K562 (cell line): ENCODE results near the gene POLG. TPM values are rescaled to one million over a fixed set of nuclear protein-coding genes. Genes with fewer than 3 reads are reported as not detected.

Source experiments
- ATAC-seq: fragments of 200-7000 bp; cut with Tn5 transposase; 3 replicates; pipeline ENCODE4 v1.9.1; 2020; ENCODE audit warnings: moderate library complexity
- BruUV-seq: library from RNA; stranded (reverse); fragments of 400-500 nt; replicated peaks from 2 replicates; lab custom pipeline; 2021; lab: Mats Ljungman, UMichigan
- CTCF ChIA-PET: fragments of 300-600 bp; formaldehyde crosslinking; extraction: SDS; loops from one replicate; lab custom pipeline; 2021; ENCODE audit warnings: low intra/inter-chr PET ratio; lab: Yijun Ruan, JAX
- POLR2A ChIA-PET: fragments of 300-600, 350-650 bp; sonication (Branson Sonifier 250); formaldehyde crosslinking; extraction: SDS; loops from one replicate; lab custom pipeline; 2021; ENCODE audit warnings: antibody characterized with exemption, inconsistent platforms; lab: Yijun Ruan, JAX
- DNase-seq, 4 experiments: peaks; one replicate each; pipeline versions ENCODE4 v3.0.0 to v3.0.0-alpha.2; 2011 to 2018; ENCODE audit warnings: low spot score in 3 of 4, mixed read lengths in 3 of 4; ENCODE audit errors: extremely low read depth in 1 of 4
- FAIRE-seq: peaks from 2 replicates; lab custom pipeline; 2011; peaks lifted over from hg19 to GRCh38; lab: Jason Lieb, UNC
- H2AFZ ChIP-seq: 2 replicates; pipeline ENCODE4 v1.6.0; 2011; ENCODE audit warnings: low read depth, low read length, control low read depth, inconsistent platforms
- H3K27ac ChIP-seq: fragments of 200-600 bp; 3 replicates; pipeline ENCODE4 v1.8.0; 2011; ENCODE audit warnings: low read depth, mild to moderate bottlenecking, control low read depth, inconsistent platforms, low read length, moderate library complexity, mixed read lengths; ENCODE audit errors: extremely low read depth
- H3K27me3 ChIP-seq, 2 experiments: fragments of 300-600 bp in 1 of 2; 2 replicates in 1 of 2; 3 replicates in 1 of 2; pipeline versions ENCODE4 v1.6.0 to v1.8.0; 2011; ENCODE audit warnings: inconsistent platforms in 2 of 2, low read length in 2 of 2, mild to moderate bottlenecking in 1 of 2, mixed read lengths in 1 of 2, moderate library complexity in 1 of 2; ENCODE audit not compliant: control insufficient read depth in 2 of 2, insufficient read depth in 2 of 2
- H3K36me3 ChIP-seq: fragments of 300-600 bp; 3 replicates; pipeline ENCODE4 v1.8.0; 2011; ENCODE audit warnings: mild to moderate bottlenecking, low read length, inconsistent platforms; ENCODE audit not compliant: control insufficient read depth, insufficient read depth
- H3K4me1 ChIP-seq, 2 experiments: fragments of 200-600 bp in 1 of 2; replicated peaks in 1 of 2; 2 replicates in 1 of 2; 3 replicates in 1 of 2; pipeline versions ENCODE4 v1.5.1 to v1.8.0; 2011; ENCODE audit warnings: inconsistent platforms in 2 of 2, low read length in 2 of 2, mild to moderate bottlenecking in 1 of 2, mixed read lengths in 1 of 2, moderate library complexity in 1 of 2; ENCODE audit not compliant: control insufficient read depth in 2 of 2, insufficient read depth in 2 of 2
- H3K4me2 ChIP-seq: 2 replicates; pipeline ENCODE4 v1.6.1; 2011; ENCODE audit warnings: low read length, control low read depth, inconsistent platforms, mixed read lengths; ENCODE audit not compliant: insufficient read depth
- H3K4me3 ChIP-seq: fragments of 200-600 bp; sonication (generic), shearing (Covaris generic); 2 replicates; pipeline ENCODE4 v1.5.1; 2016; ENCODE audit warnings: control low read depth, inconsistent platforms
- H3K79me2 ChIP-seq: fragments of 200-600 bp; 3 replicates; pipeline ENCODE4 v1.8.0; 2011; ENCODE audit warnings: low read length, inconsistent platforms; ENCODE audit not compliant: control insufficient read depth, insufficient read depth
- H3K9ac ChIP-seq, 2 experiments: 2 replicates each; pipeline versions ENCODE4 v1.6.0 to v1.6.1; 2011; ENCODE audit warnings: low read depth in 2 of 2, low read length in 2 of 2, control low read depth in 1 of 2, inconsistent platforms in 1 of 2, mild to moderate bottlenecking in 1 of 2, mixed read lengths in 1 of 2; ENCODE audit not compliant: insufficient read depth in 1 of 2
- H3K9me1 ChIP-seq: one replicate; pipeline ENCODE4 v1.6.0; 2011; ENCODE audit warnings: inconsistent platforms, mild to moderate bottlenecking, low read length, moderate library complexity; ENCODE audit not compliant: control insufficient read depth, insufficient read depth
- H3K9me3 ChIP-seq: replicated peaks from 2 replicates; pipeline ENCODE4 v1.5.1; 2011; ENCODE audit warnings: low read depth, low read length, inconsistent platforms; ENCODE audit not compliant: control insufficient read depth, insufficient read depth
- H4K20me1 ChIP-seq: replicated peaks from 2 replicates; pipeline ENCODE4 v1.6.1; 2011; ENCODE audit warnings: low read length, inconsistent platforms, mixed read lengths; ENCODE audit not compliant: control insufficient read depth, insufficient read depth
- ADNP ChIP-seq: fragments of 200-800 bp; sonication (Bioruptor generic); IDR thresholded peaks from 2 replicates; pipeline ENCODE4 v1.6.1; 2016; ENCODE audit warnings: missing genetic modification characterization, missing compliant biosample characterization
- ARID2 ChIP-seq: fragments of 450-650 bp; IDR thresholded peaks from 2 replicates; pipeline ENCODE4 v1.6.1; 2017; ENCODE audit warnings: antibody characterized with exemption, mild to moderate bottlenecking
- BHLHE40 ChIP-seq: IDR thresholded peaks from 2 replicates; pipeline ENCODE4 v1.6.1; 2011; ENCODE audit warnings: low read length, improper control_type of control experiment
- CHCHD3 ChIP-seq: fragments of 250-450 bp; sonication (Bioruptor Pico); IDR thresholded peaks from 2 replicates; pipeline ENCODE4 v2.1.2; 2022; ENCODE audit warnings: mild to moderate bottlenecking
- CHD1 ChIP-seq: fragments of 200-600 bp; sonication (generic); IDR thresholded peaks from one replicate; pipeline ENCODE4 v1.6.1; 2012; ENCODE audit warnings: mild to moderate bottlenecking, moderate library complexity, low read length, inconsistent platforms
- FOXP1 ChIP-seq: sonication (generic); formaldehyde crosslinking; IDR thresholded peaks from 2 replicates; pipeline ENCODE4 v1.8.0; 2022; ENCODE audit warnings: mild to moderate bottlenecking, missing genetic modification reagents
- SRF ChIP-seq, 2 experiments: fragments of 250-450, 450-650 bp in 1 of 2; sonication (Bioruptor Pico) in 1 of 2; sonication (generic) in 1 of 2; formaldehyde crosslinking; IDR thresholded peaks; 2 replicates each; pipeline versions ENCODE4 v1.5.0 to v1.5.1; 2020 to 2022; ENCODE audit warnings: mild to moderate bottlenecking in 1 of 2, missing genetic modification reagents in 1 of 2
- ZNF584 ChIP-seq: fragments of 200-800 bp; sonication (Bioruptor generic); IDR thresholded peaks from 2 replicates; pipeline ENCODE4 v1.6.1; 2016; ENCODE audit warnings: low read depth, mild to moderate bottlenecking, missing genetic modification characterization, missing compliant biosample characterization
- ZNF79 ChIP-seq: fragments of 250-450 bp; sonication (Bioruptor Pico); IDR thresholded peaks from 2 replicates; pipeline ENCODE4 v1.4.0; 2020; ENCODE audit warnings: low read depth, mild to moderate bottlenecking, moderate library complexity
- WGBS: fragments of 100-300 bp; shearing (Covaris generic); methylation state at CpG from one replicate; pipeline ENCODE4 v1.1.6; 2016; ENCODE audit warnings: low coverage, mixed read lengths; ENCODE audit not compliant: insufficient coverage; ENCODE audit errors: missing lambda C conversion rate; 5-methylcytosine and 5-hydroxymethylcytosine counted together
- in situ Hi-C: fragments of 300-500 bp; cut with MboI; formaldehyde crosslinking; loops from 4 replicates; pipeline ENCODE4 v1.15.0; 2018; ENCODE audit warnings: inconsistent platforms, mixed read lengths
- intact Hi-C: fragments of 100-400 bp; cut with micrococcal nuclease; formaldehyde crosslinking; loops from 2 replicates; pipeline ENCODE4 v1.14.2; 2022
- polyA plus RNA-seq, 8 experiments: library from polyadenylated mRNA; depleted of rRNA in 4 of 8; stranded (reverse) in 5 of 8; unstranded in 3 of 8; fragments of >200 nt; fragmentation: Nextera tagmentation in 2 of 8; fragmentation: Illumina TruSeq in 1 of 8; extraction: Ambion mirVana in 2 of 8; extraction: Trizol in 1 of 8; gene quantifications; 2 replicates each; pipeline versions ENCODE4 v1.2.1 to v1.2.3, GENCODE V29; 2011 to 2014; ENCODE audit warnings: inconsistent platforms in 1 of 8, missing spikeins in 1 of 8
- total RNA-seq, 7 experiments: library from RNA; depleted of rRNA in 6 of 7; stranded (reverse); fragments of >200 nt in 6 of 7; fragmentation: Illumina TruSeq in 2 of 7; extraction: Trizol in 2 of 7; gene quantifications; 2 replicates each; pipeline versions ENCODE4 v1.2.1 to v1.2.3, GENCODE V29; 2011 to 2021; ENCODE audit warnings: low replicate concordance in 1 of 7
- TF ChIP-seq, protein P1 (sequence below): sonication (generic); formaldehyde crosslinking; IDR thresholded peaks from 2 replicates; pipeline ENCODE4 v1.8.0; 2022; ENCODE audit warnings: mild to moderate bottlenecking, missing genetic modification reagents

Gene POLG
- total and polyA plus RNA-seq, 9 of the 15 experiments (the other 6 are each of a cell fraction or from before 2014, with no cell fraction given): 15.2 to 83.8 (median 38.6) TPM

DNA sequence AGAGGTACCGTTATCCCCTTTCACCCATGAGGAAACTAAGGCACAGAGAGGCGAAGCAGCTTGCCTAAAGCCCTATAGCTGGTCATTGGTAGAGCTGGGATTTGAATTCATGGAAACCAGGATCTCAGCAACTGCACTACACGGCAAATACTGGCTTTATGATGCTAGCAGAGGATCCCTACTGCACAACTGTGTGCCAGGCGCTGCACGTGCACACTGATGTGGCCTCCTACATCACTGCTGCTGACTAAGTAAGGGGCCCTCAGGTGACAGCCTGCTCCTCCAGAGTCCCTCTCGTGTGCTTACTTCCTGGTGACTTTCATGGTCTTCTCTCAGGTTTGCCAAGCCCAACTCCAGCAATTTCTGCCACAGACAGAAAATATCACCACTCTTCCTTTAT lies 3.4 kb upstream of the POLG start:
- DNase-seq: no peak
- H3K4me2 ChIP-seq: no peak overlapping the region
- WGBS: 40% methylated on average over 6 of the region's 6 CpGs
- no peaks in the 10 kb centered on the region for H3K9me1 ChIP-seq
- TF ChIP-seq ZNF79 (CRISPR knock-in tag) (no peak), BHLHE40 (peak; percentile 71)
- no peak overlapping the region for H3K4me3 ChIP-seq
- peaks cover 4 to 19% of the 10 kb centered on the region in 2 experiments; a peak in 3 of 5 replicates for H3K27me3 ChIP-seq
- in situ Hi-C loops: no loop called here
- ATAC-seq: no peak
- BruUV-seq: no TSS peak
- no peaks in the 10 kb centered on the region; the same call in 1 of the 2 replicates for H4K20me1 ChIP-seq
- H3K4me1 ChIP-seq: peaks cover 5 to 23% of the 10 kb centered on the region in 2 experiments; a peak in 4 of 5 replicates
- H3K9ac ChIP-seq: no peak overlapping the region
- POLR2A ChIA-PET: interaction anchor here (0.8 to 1.2 kb wide), 2 partner anchors 26 to 110 kb away, joined by 3 read pairs; no protein-coding TSS in a partner anchor
- H2AFZ ChIP-seq: peak overlapping the region; percentile 16; the same call in 1 of the 2 replicates
- CTCF ChIA-PET: no interaction called here
- peaks cover 7% of the 10 kb centered on the region; the same call in 1 of the 3 replicates for H3K36me3 ChIP-seq
- intact Hi-C loops: no loop called here
- FAIRE-seq: peak; percentile 11
- H3K9me3 ChIP-seq: no peaks in the 10 kb centered on the region
- no peak overlapping the region for H3K27ac ChIP-seq
- H3K79me2 ChIP-seq: peaks cover 13% of the 10 kb centered on the region

DNA sequence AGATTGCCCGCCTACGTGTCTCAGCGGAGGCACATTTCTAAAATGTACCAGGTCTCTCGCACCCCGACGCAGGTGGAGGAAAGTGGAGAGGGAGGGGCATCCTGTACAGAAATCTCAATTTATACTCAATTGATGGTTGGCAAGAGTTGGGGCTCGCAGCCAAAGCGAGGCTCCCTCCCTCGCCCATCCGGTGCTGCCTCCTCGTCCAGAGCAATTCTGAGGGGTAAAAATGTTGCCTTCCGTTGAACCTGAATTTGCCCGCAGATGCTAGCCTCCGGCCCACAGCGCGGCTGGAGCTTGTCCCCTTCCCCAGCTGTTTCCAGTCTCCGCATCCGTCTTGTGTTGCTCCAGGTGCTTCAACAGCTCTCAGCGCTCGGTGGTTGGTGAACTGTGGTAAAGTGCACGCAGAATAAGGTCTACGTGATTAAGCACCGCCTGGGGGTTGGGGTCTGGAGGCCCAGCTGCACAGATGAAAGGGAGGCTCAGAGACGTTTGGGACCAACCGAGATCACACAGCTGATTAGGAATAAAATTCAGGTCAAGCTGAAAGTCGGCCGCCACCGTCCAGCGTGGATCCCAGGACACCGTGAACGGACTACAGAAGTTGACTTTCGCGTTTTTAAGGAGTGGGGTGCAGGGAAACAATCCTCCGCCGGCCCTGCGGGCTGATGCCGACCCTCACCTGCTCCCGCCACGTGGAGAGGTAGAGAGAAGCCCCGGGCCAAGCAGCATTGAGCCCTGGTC lies 846 bp upstream of the POLG start:
- DNase-seq (peak in 2 of 4 experiments; percentile 40 to 77), FAIRE-seq (no peak), ATAC-seq (no peak; the same call in 2 of the 3 replicates)
- intact Hi-C loops: loop anchor here (2.0 kb wide), 1 partner anchor 19 kb away; no protein-coding TSS in a partner anchor
- H3K79me2 ChIP-seq: peaks cover 38% of the 10 kb centered on the region
- peak overlapping the region; percentile 78 for H3K4me2 ChIP-seq
- peak overlapping the region; percentile 56 to 84 for H3K9ac ChIP-seq
- BruUV-seq: TSS peak; percentile 100
- peaks cover 32% of the 10 kb centered on the region for H3K36me3 ChIP-seq
- ChIA-PET CTCF (interaction anchor here (0.5 kb wide), 1 partner anchor 26 kb away, joined by 3 read pairs; no protein-coding TSS in a partner anchor), POLR2A (interaction anchor here (0.6 to 4.1 kb wide), 13 partner anchors 8 to 249 kb away, joined by 3 to 25 read pairs (median 4); no protein-coding TSS in a partner anchor)
- H4K20me1 ChIP-seq: peaks cover 4% of the 10 kb centered on the region; the same call in 1 of the 2 replicates
- in situ Hi-C loops: no loop called here
- no peaks in the 10 kb centered on the region for H3K9me3 ChIP-seq
- 13% methylated on average over 40 of the region's 40 CpGs for WGBS
- no peaks in the 10 kb centered on the region for H3K9me1 ChIP-seq
- peaks cover 13 to 30% of the 10 kb centered on the region in 2 experiments; a peak in 4 of 5 replicates for H3K4me1 ChIP-seq
- peak overlapping the region; percentile 44 for H3K4me3 ChIP-seq
- peaks cover 0 to 4% of the 10 kb centered on the region in 2 experiments; a peak in 1 of 5 replicates for H3K27me3 ChIP-seq
- H2AFZ ChIP-seq: peak overlapping the region; percentile 56
- peak overlapping the region; percentile 42; the same call in 2 of the 3 replicates for H3K27ac ChIP-seq
- 0 out of 2 replicates have a peak, but pooled peaks have one; percentile 74 for TF ChIP-seq ZNF584 (CRISPR knock-in tag)
- no peak for TF ChIP-seq CHD1
- 0 out of 4 replicates have a peak, but pooled peaks of 1 of the 2 experiments have one; percentile 7 for TF ChIP-seq SRF (CRISPR knock-in tag; IDR thresholded peaks at IDR 0.05)
- no peak for TF ChIP-seq FOXP1 (CRISPR knock-in tag)
- TF ChIP-seq CHCHD3 (CRISPR knock-in tag): no peak
- TF ChIP-seq ARID2: no peak
- TF ChIP-seq, protein P1, sequence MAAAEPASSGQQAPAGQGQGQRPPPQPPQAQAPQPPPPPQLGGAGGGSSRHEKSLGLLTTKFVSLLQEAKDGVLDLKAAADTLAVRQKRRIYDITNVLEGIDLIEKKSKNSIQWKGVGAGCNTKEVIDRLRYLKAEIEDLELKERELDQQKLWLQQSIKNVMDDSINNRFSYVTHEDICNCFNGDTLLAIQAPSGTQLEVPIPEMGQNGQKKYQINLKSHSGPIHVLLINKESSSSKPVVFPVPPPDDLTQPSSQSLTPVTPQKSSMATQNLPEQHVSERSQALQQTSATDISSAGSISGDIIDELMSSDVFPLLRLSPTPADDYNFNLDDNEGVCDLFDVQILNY: 0 out of 2 replicates have a peak, but pooled peaks have one; percentile 47
- peak; percentile 85; the same call in 1 of the 2 replicates for TF ChIP-seq ADNP (tag)
